ENCODE results near the gene CHST5. TPM values are rescaled to one million over a fixed set of nuclear protein-coding genes. Genes with fewer than 3 reads are reported as not detected.
"Not testable (repeated sequence)": the region's sequence is repeated elsewhere in the genome, so short reads cannot be mapped to it uniquely, and the experiment has no call there.

CHST5 gene
- total and polyA plus RNA-seq, 5 donors from 2014 or later = not detected

- H3K4me3 Mint-ChIP-seq; H3K4me3 ChIP-seq (ENCODE audit: low read depth, low read length); H3K27me3 ChIP-seq (ENCODE audit: control insufficient read depth, insufficient read depth, low read length); DNase-seq; H3K36me3 Mint-ChIP-seq; ATAC-seq (ENCODE audit: low read depth in 2 of 2); H3K36me3 ChIP-seq (ENCODE audit: control insufficient read depth, insufficient read depth, low read length); H3K9me3 Mint-ChIP-seq; H3K4me1 ChIP-seq (ENCODE audit: control insufficient read depth, insufficient read depth, low read length, poor library complexity, severe bottlenecking); H3K27ac ChIP-seq (ENCODE audit: insufficient read depth, low read length, poor library complexity, severe bottlenecking); H3K9me3 ChIP-seq (ENCODE audit: control insufficient read depth in 2 of 2, low read length in 2 of 2); H3K27me3 Mint-ChIP-seq; H3K27ac Mint-ChIP-seq; H3K4me1 Mint-ChIP-seq: not testable (repeated sequence)
Observed at GRCh38 chr16:75548456-75548855, 12.5 kb upstream of the CHST5 start.

DNA sequence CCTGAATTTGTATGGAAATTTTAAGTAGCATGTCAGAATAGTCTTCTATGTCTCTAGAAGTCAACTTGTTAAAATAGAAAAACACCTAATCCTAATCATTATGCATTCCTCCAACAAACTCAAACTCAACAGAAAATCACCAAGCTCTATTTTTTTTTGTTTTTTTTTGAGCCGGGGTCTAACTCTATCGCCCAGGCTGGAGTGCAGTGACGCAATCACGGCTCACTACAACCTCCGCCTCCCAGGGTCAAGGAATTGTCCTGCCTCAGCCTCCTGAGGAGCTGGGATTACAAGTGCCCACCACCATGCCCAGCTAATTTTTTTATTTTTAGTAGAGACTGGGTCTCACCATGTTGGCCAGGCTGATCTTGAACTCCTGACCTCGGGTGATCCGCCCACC lies 10.4 kb upstream of the CHST5 start:
- no peak for ATAC-seq (ENCODE audit: low read depth in 2 of 2)
- no peak for DNase-seq
- no peaks in the 10 kb centered on the region for H3K36me3 Mint-ChIP-seq
- no peaks in the 10 kb centered on the region for H3K36me3 ChIP-seq (ENCODE audit: control insufficient read depth, insufficient read depth, low read length)
- no peak overlapping the region for H3K4me3 Mint-ChIP-seq
- H3K27me3 ChIP-seq (ENCODE audit: control insufficient read depth, insufficient read depth, low read length) = no peaks in the 10 kb centered on the region
- peaks cover 0 to 2% (median 0%) of the 10 kb centered on the region in 7 donors for H3K9me3 Mint-ChIP-seq
- H3K27ac ChIP-seq (ENCODE audit: insufficient read depth, low read length, poor library complexity, severe bottlenecking) = no peak overlapping the region
- H3K27me3 Mint-ChIP-seq = no peaks in the 10 kb centered on the region
- no peak overlapping the region for H3K4me3 ChIP-seq (ENCODE audit: low read depth, low read length)
- peak overlapping the region in 1 of 3 donors; percentile 32 for H3K27ac Mint-ChIP-seq
- no peaks in the 10 kb centered on the region for H3K9me3 ChIP-seq (ENCODE audit: control insufficient read depth in 2 of 2, low read length in 2 of 2)
- H3K4me1 Mint-ChIP-seq = peaks cover 0 to 3% (median 0%) of the 10 kb centered on the region in 4 donors
- H3K4me1 ChIP-seq (ENCODE audit: control insufficient read depth, insufficient read depth, low read length, poor library complexity, severe bottlenecking) = no peaks in the 10 kb centered on the region

GRCh38 chr16:75545879-75546278 lies 10.0 kb upstream of the CHST5 start:
- H3K4me3 Mint-ChIP-seq; H3K36me3 ChIP-seq (ENCODE audit: control insufficient read depth, insufficient read depth, low read length); H3K9me3 ChIP-seq (ENCODE audit: control insufficient read depth in 2 of 2, low read length in 2 of 2); DNase-seq; H3K4me1 Mint-ChIP-seq; ATAC-seq (ENCODE audit: low read depth in 2 of 2); H3K9me3 Mint-ChIP-seq; H3K27ac ChIP-seq (ENCODE audit: insufficient read depth, low read length, poor library complexity, severe bottlenecking); H3K27me3 ChIP-seq (ENCODE audit: control insufficient read depth, insufficient read depth, low read length); H3K4me1 ChIP-seq (ENCODE audit: control insufficient read depth, insufficient read depth, low read length, poor library complexity, severe bottlenecking); H3K36me3 Mint-ChIP-seq; H3K4me3 ChIP-seq (ENCODE audit: low read depth, low read length); H3K27me3 Mint-ChIP-seq: not testable (repeated sequence)
- H3K27ac Mint-ChIP-seq = peak overlapping the region in 1 of 3 donors; percentile 32

GRCh38 chr16:75542462-75542861 lies 6.6 kb upstream of the CHST5 start:
- not testable (repeated sequence) for H3K27me3 ChIP-seq (ENCODE audit: control insufficient read depth, insufficient read depth, low read length); H3K4me1 ChIP-seq (ENCODE audit: control insufficient read depth, insufficient read depth, low read length, poor library complexity, severe bottlenecking); H3K9me3 Mint-ChIP-seq; DNase-seq; H3K36me3 ChIP-seq (ENCODE audit: control insufficient read depth, insufficient read depth, low read length); H3K27ac ChIP-seq (ENCODE audit: insufficient read depth, low read length, poor library complexity, severe bottlenecking); H3K9me3 ChIP-seq (ENCODE audit: control insufficient read depth in 2 of 2, low read length in 2 of 2); H3K4me1 Mint-ChIP-seq; ATAC-seq (ENCODE audit: low read depth in 2 of 2); H3K36me3 Mint-ChIP-seq; H3K27ac Mint-ChIP-seq; H3K27me3 Mint-ChIP-seq; H3K4me3 Mint-ChIP-seq; H3K4me3 ChIP-seq (ENCODE audit: low read depth, low read length)

GRCh38 chr16:75541236-75541635 lies 5.3 kb upstream of the CHST5 start:
- Mint-ChIP-seq H3K27me3 (no peaks in the 10 kb centered on the region), H3K4me3 (no peak overlapping the region), H3K4me1 (peaks cover 0 to 4% (median 1%) of the 10 kb centered on the region in 4 donors), H3K9me3 (no peaks in the 10 kb centered on the region), H3K27ac (no peak overlapping the region), H3K36me3 (no peaks in the 10 kb centered on the region)
- Histone ChIP-seq H3K9me3 (ENCODE audit: control insufficient read depth in 2 of 2, low read length in 2 of 2) (no peaks in the 10 kb centered on the region), H3K27ac (ENCODE audit: insufficient read depth, low read length, poor library complexity, severe bottlenecking) (no peak overlapping the region), H3K27me3 (ENCODE audit: control insufficient read depth, insufficient read depth, low read length) (no peaks in the 10 kb centered on the region), H3K4me1 (ENCODE audit: control insufficient read depth, insufficient read depth, low read length, poor library complexity, severe bottlenecking) (no peaks in the 10 kb centered on the region), H3K4me3 (ENCODE audit: low read depth, low read length) (no peak overlapping the region), H3K36me3 (ENCODE audit: control insufficient read depth, insufficient read depth, low read length) (no peaks in the 10 kb centered on the region)
- ATAC-seq (ENCODE audit: low read depth in 2 of 2) = no peak
- no peak for DNase-seq

GRCh38 chr16:75538882-75539565 lies 3.1 kb upstream of the CHST5 start:
- not testable (repeated sequence) for H3K4me1 ChIP-seq (ENCODE audit: control insufficient read depth, insufficient read depth, low read length, poor library complexity, severe bottlenecking)

GRCh38 chr16:75537776-75538175 lies 1.9 kb upstream of the CHST5 start:
- H3K4me1 ChIP-seq (ENCODE audit: control insufficient read depth, insufficient read depth, low read length, poor library complexity, severe bottlenecking) = no peaks in the 10 kb centered on the region
- H3K4me3 ChIP-seq (ENCODE audit: low read depth, low read length) = no peak overlapping the region
- Mint-ChIP-seq H3K27me3 (no peaks in the 10 kb centered on the region), H3K27ac (no peak overlapping the region), H3K4me1 (peaks cover 0 to 4% (median 1%) of the 10 kb centered on the region in 4 donors), H3K36me3 (no peaks in the 10 kb centered on the region), H3K9me3 (no peaks in the 10 kb centered on the region), H3K4me3 (no peak overlapping the region)
- H3K9me3 ChIP-seq (ENCODE audit: control insufficient read depth in 2 of 2, low read length in 2 of 2) = no peaks in the 10 kb centered on the region
- ATAC-seq (ENCODE audit: low read depth in 2 of 2) = no peak
- DNase-seq = no peak
- H3K27ac ChIP-seq (ENCODE audit: insufficient read depth, low read length, poor library complexity, severe bottlenecking) = no peak overlapping the region
- H3K36me3 ChIP-seq (ENCODE audit: control insufficient read depth, insufficient read depth, low read length) = no peaks in the 10 kb centered on the region
- H3K27me3 ChIP-seq (ENCODE audit: control insufficient read depth, insufficient read depth, low read length) = no peaks in the 10 kb centered on the region

More at GRCh38 chr16:75538882-75539565, 3.1 kb upstream of the CHST5 start:
- not testable (repeated sequence) for DNase-seq; H3K36me3 ChIP-seq (ENCODE audit: control insufficient read depth, insufficient read depth, low read length); H3K9me3 Mint-ChIP-seq; H3K4me1 Mint-ChIP-seq; H3K4me3 ChIP-seq (ENCODE audit: low read depth, low read length); H3K27me3 ChIP-seq (ENCODE audit: control insufficient read depth, insufficient read depth, low read length); H3K9me3 ChIP-seq (ENCODE audit: control insufficient read depth in 2 of 2, low read length in 2 of 2); H3K4me3 Mint-ChIP-seq; H3K27me3 Mint-ChIP-seq; H3K36me3 Mint-ChIP-seq; ATAC-seq (ENCODE audit: low read depth in 2 of 2); H3K27ac Mint-ChIP-seq; H3K27ac ChIP-seq (ENCODE audit: insufficient read depth, low read length, poor library complexity, severe bottlenecking)

DNA sequence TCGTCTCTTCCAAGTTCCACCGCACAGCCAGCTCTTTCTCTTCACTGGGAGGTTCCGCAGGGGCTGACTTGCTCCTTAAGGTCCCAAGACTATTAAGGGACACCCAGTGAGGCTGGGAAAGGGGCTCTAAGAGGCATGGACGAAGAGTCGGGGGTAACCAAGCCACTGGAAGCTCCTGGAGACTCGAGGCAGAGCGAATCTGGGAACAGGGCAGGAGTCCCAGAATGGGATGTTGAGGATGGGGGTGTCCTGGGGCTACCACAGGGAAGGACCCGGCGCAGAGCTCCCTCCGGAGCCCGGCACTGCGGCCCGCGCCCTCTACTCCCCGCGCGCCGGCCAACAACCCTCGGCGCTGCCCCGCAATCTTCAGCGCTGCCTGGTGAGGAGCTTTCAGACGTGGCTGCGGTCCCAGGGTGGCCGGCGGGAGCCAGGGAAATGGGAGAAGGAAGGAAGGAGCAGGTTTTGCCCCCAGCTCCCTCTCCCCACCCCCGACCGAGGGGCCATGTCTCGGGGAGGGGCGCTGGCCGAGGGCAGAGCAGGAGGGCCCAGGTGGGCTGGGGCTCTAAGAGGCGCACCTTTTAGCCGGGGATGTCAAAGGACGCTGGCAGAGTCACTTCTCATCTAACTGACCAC lies 581 bp downstream of the CHST5 start:
- no peaks in the 10 kb centered on the region for H3K9me3 ChIP-seq (ENCODE audit: control insufficient read depth in 2 of 2, low read length in 2 of 2)
- H3K9me3 Mint-ChIP-seq = no peaks in the 10 kb centered on the region

More for the DNA sequence above, 581 bp downstream of the CHST5 start:
- H3K27ac ChIP-seq (ENCODE audit: insufficient read depth, low read length, poor library complexity, severe bottlenecking) = no peak overlapping the region
- Mint-ChIP-seq H3K4me1 (peaks cover 0 to 1% (median under 1%) of the 10 kb centered on the region in 4 donors), H3K27me3 (no peaks in the 10 kb centered on the region), H3K36me3 (no peaks in the 10 kb centered on the region), H3K4me3 (no peak overlapping the region), H3K27ac (no peak overlapping the region)
- DNase-seq (no peak), ATAC-seq (ENCODE audit: low read depth in 2 of 2) (no peak)
- no peaks in the 10 kb centered on the region for H3K4me1 ChIP-seq (ENCODE audit: control insufficient read depth, insufficient read depth, low read length, poor library complexity, severe bottlenecking)
- no peaks in the 10 kb centered on the region for H3K27me3 ChIP-seq (ENCODE audit: control insufficient read depth, insufficient read depth, low read length)
- H3K4me3 ChIP-seq (ENCODE audit: low read depth, low read length) = no peak overlapping the region
- no peaks in the 10 kb centered on the region for H3K36me3 ChIP-seq (ENCODE audit: control insufficient read depth, insufficient read depth, low read length)

Data from CD4-positive, CD25-positive, alpha-beta regulatory T cell (primary cell).